Activated CD8-positive, alpha-beta memory T cell treated with anti-CD3 and anti-CD28 coated beads, Interleukin-2, amount 10 ng/mL, durations not matched to agents 7 days and 5 days (primary cell): Measurements from ENCODE around the gene IGF2BP3. TPM values are rescaled to one million over a fixed set of nuclear protein-coding genes. Genes with fewer than 3 reads are reported as not detected.

Experiments used
- ATAC-seq: fragments of 150-1000 bp; cut with Tn5 transposase; one replicate; pipeline ENCODE4 v1.10.0; 2021; ENCODE audit warnings: moderate library complexity
- CTCF ChIA-PET: fragments of 350-600 bp; sonication (Branson Sonifier 250); formaldehyde crosslinking; loops from one replicate; lab custom pipeline; 2021; ENCODE audit warnings: antibody characterized with exemption; lab: Charles Lee
- DNase-seq: peaks from one replicate; pipeline ENCODE4 v3.0.0-alpha.2; 2020
- H3K27ac Mint-ChIP-seq: one replicate; pipeline ENCODE4 v1.8.0; 2021; ENCODE audit warnings: mild to moderate bottlenecking, mixed read lengths
- H3K27me3 Mint-ChIP-seq: one replicate; pipeline ENCODE4 v1.8.0; 2021; ENCODE audit warnings: mixed read lengths
- H3K36me3 Mint-ChIP-seq: one replicate; pipeline ENCODE4 v1.8.0; 2021; ENCODE audit warnings: mild to moderate bottlenecking, mixed read lengths
- H3K4me1 Mint-ChIP-seq: one replicate; pipeline ENCODE4 v1.8.0; 2021; ENCODE audit warnings: mixed read lengths
- H3K4me3 Mint-ChIP-seq: one replicate; pipeline ENCODE4 v1.8.0; 2021; ENCODE audit warnings: mild to moderate bottlenecking, moderate library complexity, mixed read lengths
- H3K9me3 Mint-ChIP-seq: one replicate; pipeline ENCODE4 v1.8.0; 2022; ENCODE audit warnings: low read depth, mixed read lengths
- total RNA-seq, 2 experiments: library from RNA; stranded (reverse); gene quantifications; one replicate each; pipeline ENCODE4 v1.2.3, GENCODE V29; 2021

IGF2BP3 gene
- total RNA-seq, 2 experiments from 2014 or later = 0.84 to 1.3 TPM

DNA sequence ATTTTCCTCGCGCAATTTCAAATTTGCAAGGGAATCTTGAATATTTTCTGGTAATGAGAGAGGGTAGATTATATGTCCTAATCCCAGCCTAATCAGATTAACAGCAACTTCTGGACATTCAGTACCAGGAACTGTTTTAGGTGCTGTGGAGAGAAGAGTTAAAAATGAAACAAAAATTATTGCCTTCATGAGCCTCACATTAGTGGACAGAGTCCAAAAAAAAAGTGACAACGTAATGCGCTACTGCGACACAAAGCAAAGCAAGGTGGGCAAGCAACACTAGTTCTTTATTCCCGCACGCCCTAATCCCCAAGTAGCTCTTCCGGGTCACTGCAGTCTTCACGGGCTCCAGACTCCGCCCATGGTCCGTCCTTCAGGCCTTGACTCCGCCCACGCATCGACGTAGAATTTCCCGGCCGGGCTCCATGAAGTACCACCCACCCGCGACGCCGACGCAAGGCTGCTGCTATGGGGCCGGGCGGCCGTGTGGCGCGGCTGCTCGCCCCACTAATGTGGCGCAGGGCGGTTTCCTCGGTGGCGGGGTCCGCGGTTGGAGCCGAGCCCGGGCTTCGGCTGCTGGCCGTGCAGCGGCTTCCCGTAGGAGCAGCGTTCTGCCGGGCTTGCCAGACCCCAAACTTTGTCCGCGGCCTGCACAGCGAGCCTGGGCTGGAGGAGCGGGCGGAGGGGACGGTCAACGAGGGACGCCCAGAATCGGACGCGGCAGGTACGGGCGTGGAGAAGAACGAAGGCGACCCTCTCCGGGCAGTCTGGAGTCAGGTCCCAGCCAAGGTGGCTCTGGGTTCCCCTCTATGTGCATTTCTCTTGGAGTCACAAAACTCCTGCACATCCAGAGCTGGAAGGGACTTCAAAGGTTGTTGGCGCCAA, 171.2 kb downstream of the IGF2BP3 start, which contains the start of gene MALSU1:
MALSU1 (plus strand) TSS at position 455 of the 885 bp plus-strand sequence; CDS start at position 469, 14 bp downstream.
- Mint-ChIP-seq H3K27ac (peak within 1 kb of the TSS; percentile 94), H3K27me3 (no peaks in the 10 kb centered on the region), H3K36me3 (peaks cover 26% of the 10 kb centered on the region), H3K9me3 (peaks cover 4% of the 10 kb centered on the region), H3K4me1 (peaks cover 33% of the 10 kb centered on the region), H3K4me3 (peak within 1 kb of the TSS; percentile 88)
- peak; percentile 100 for ATAC-seq
- CTCF ChIA-PET = interaction anchor here (0.6 to 4.4 kb wide), 10 partner anchors 17 to 248 kb away, joined by 3 to 25 read pairs (median 3); no protein-coding TSS in a partner anchor
- DNase-seq = peak; percentile 98

DNA sequence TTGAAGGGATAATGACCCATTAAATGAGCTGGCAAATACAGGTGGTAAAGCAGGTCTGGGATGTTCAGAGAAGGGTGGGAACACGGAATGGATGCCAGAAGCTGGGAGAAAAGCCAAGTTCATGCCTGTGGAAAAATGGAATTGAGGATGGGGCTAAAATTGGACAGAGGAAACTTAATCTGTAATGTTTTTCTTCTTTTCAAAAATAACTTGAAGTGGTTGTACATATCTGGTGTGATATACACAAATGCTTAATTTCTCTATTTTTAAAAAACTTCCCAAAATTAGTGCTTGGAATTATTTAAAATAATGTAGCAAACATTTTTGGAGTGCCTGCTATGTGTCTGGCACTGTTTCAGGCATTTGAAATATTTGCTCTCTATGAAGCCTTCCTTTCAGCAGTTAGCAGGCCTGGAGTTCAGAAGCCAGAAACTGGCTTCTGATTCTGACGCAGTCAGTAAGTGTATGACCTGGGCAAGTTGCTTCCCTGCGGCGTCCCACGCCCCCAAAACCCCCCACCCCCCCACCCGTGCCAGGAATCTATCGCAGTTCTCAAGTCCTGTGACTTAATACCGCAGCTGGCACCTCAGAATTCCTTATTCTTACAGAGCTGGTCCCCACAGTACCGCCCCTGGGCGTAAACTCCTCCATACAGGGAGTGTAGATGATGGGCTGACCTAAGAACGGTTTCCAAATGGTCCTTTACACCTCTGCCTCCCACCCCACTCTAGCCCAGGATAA, 172.0 kb downstream of the IGF2BP3 start:
- Mint-ChIP-seq H3K27ac (peak overlapping the region; percentile 94), H3K4me1 (peaks cover 31% of the 10 kb centered on the region), H3K9me3 (peaks cover 4% of the 10 kb centered on the region), H3K27me3 (no peaks in the 10 kb centered on the region), H3K4me3 (peak overlapping the region; percentile 88), H3K36me3 (peaks cover 23% of the 10 kb centered on the region)
- no peak for DNase-seq
- CTCF ChIA-PET = interaction anchor here (0.7 to 4.4 kb wide), 6 partner anchors 19 to 248 kb away, joined by 3 to 25 read pairs (median 3); no protein-coding TSS in a partner anchor
- no peak for ATAC-seq

GRCh38 chr7:23295401-23295697, 174.9 kb downstream of the IGF2BP3 start:
- Mint-ChIP-seq H3K9me3 (peaks cover 4% of the 10 kb centered on the region), H3K27ac (no peak overlapping the region), H3K36me3 (peaks cover 6% of the 10 kb centered on the region), H3K4me3 (no peak overlapping the region), H3K27me3 (no peaks in the 10 kb centered on the region), H3K4me1 (peaks cover 10% of the 10 kb centered on the region)
- CTCF ChIA-PET = interaction anchor here (2.1 kb wide), 1 partner anchor 22 kb away, joined by 5 read pairs; no protein-coding TSS in a partner anchor
- ATAC-seq = no peak
- no peak for DNase-seq

- Mint-ChIP-seq H3K36me3 (peaks cover 6% of the 10 kb centered on the region), H3K4me3 (no peak overlapping the region), H3K27me3 (no peaks in the 10 kb centered on the region), H3K4me1 (peaks cover 5% of the 10 kb centered on the region), H3K27ac (no peak overlapping the region), H3K9me3 (peaks cover 4% of the 10 kb centered on the region)
- ATAC-seq = no peak
- CTCF ChIA-PET = interaction anchor here (1.2 to 2.1 kb wide), 2 partner anchors 15 to 21 kb away, joined by 5 read pairs; no protein-coding TSS in a partner anchor
- DNase-seq = no peak
These were observed 175.5 kb downstream of the IGF2BP3 start for GRCh38 chr7:23294549-23295400.

DNA sequence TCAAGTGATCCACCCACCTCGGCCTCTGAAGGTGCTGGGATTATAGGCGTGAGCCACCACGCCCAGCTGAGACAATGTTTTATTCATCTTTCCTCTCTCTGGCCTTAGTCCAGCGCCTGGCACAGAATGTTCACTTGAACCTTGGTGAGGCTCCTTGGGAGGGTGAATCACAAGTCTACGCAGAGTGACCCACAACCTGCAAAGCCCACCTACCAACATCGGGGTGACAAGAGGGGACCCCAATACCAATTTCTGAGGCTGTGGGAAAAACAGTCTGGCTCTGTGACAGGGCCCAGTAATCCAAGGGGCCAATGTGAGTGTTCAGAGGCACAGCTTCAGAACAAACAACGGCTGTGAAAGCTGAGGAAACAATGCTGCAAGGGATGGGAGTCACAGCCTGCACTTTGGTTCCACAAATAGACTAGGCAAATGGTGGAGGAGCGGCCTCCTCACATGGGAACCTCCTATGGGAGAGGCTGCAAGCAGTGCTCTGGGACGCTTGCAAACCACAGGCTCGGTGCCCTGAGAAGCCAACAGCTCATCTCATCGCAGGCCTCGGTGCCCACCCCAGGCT, 176.7 kb downstream of the IGF2BP3 start:
- Mint-ChIP-seq H3K4me3 (no peak overlapping the region), H3K36me3 (peaks cover 4% of the 10 kb centered on the region), H3K27me3 (no peaks in the 10 kb centered on the region), H3K27ac (no peak overlapping the region), H3K9me3 (peaks cover 4% of the 10 kb centered on the region), H3K4me1 (no peaks in the 10 kb centered on the region)
- ATAC-seq (no peak), DNase-seq (no peak)
- CTCF ChIA-PET = interaction anchor here (0.8 to 1.1 kb wide), 2 partner anchors 9 to 253 kb away, joined by 3 read pairs; no protein-coding TSS in a partner anchor

DNA sequence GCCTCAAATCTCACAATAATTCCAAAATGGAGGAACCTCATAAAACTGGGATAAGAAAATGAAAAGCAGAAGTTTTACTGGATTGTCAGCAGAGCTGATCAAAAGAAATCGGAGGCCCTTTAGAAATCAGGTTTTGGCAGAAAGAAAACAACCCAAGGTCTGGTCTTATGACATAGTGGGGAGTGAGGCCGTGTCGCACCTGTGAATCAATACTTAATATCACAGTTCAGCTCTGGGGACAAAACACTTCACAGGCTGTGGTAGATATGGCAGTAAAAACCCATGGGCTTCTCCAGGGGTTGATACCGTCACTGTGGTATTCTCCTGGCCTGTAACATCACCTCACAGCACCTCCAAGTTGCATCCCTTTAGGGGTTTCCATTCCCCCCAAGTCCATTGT, 177.7 kb downstream of the IGF2BP3 start:
- ATAC-seq (no peak), DNase-seq (no peak)
- CTCF ChIA-PET = no interaction called here

GRCh38 chr7:23291957-23292560, 178.2 kb downstream of the IGF2BP3 start:
- Mint-ChIP-seq H3K27me3 (no peaks in the 10 kb centered on the region), H3K36me3 (no peaks in the 10 kb centered on the region), H3K4me3 (no peak overlapping the region), H3K9me3 (no peaks in the 10 kb centered on the region), H3K27ac (no peak overlapping the region), H3K4me1 (peaks cover 9% of the 10 kb centered on the region)
- CTCF ChIA-PET = interaction anchor here (1.1 kb wide), 1 partner anchor 15 kb away, joined by 3 read pairs; no protein-coding TSS in a partner anchor
- DNase-seq = no peak
- ATAC-seq = no peak

More for the DNA sequence above, 177.7 kb downstream of the IGF2BP3 start:
- Mint-ChIP-seq H3K27ac (no peak overlapping the region), H3K36me3 (no peaks in the 10 kb centered on the region), H3K4me3 (no peak overlapping the region), H3K9me3 (no peaks in the 10 kb centered on the region), H3K27me3 (no peaks in the 10 kb centered on the region), H3K4me1 (peaks cover 6% of the 10 kb centered on the region)

- H3K4me1 Mint-ChIP-seq = peaks cover 9% of the 10 kb centered on the region
These were observed 179.3 kb downstream of the IGF2BP3 start for GRCh38 chr7:23290993-23291392.

DNA sequence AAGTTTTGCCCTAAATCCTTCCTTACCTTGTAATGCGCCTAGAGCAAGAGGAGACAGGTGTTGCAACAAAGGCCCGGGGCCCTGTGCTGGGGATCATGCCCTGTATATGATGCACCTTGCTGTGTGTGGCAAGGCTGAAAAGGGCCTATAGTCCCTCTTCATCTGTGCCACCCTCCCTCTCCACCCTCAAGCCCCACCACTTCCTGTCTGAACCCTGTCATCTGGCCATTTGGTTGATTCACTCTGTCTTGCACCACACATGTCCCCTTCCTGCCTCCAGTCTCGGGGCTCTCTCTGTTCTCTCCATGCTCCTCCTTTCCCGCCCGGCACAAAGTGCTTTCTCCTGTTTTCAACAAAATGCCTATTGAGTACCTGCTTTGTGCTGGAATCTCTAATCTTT, 182.7 kb downstream of the IGF2BP3 start:
- no peaks in the 10 kb centered on the region for H3K36me3 Mint-ChIP-seq
- no peak overlapping the region for H3K27ac Mint-ChIP-seq
- ATAC-seq (peak; percentile 77), DNase-seq (peak; percentile 64)
- no peak overlapping the region for H3K4me3 Mint-ChIP-seq
- H3K4me1 Mint-ChIP-seq = peaks cover 11% of the 10 kb centered on the region
- CTCF ChIA-PET = interaction anchor here (0.9 kb wide), 1 partner anchor 9 kb away, joined by 3 read pairs; no protein-coding TSS in a partner anchor
- no peaks in the 10 kb centered on the region for H3K9me3 Mint-ChIP-seq
- H3K27me3 Mint-ChIP-seq = no peaks in the 10 kb centered on the region

More at GRCh38 chr7:23290993-23291392, 179.3 kb downstream of the IGF2BP3 start:
- DNase-seq (no peak), ATAC-seq (no peak)
- no peaks in the 10 kb centered on the region for H3K27me3 Mint-ChIP-seq
- CTCF ChIA-PET = interaction anchor here (1.1 kb wide), 1 partner anchor 14 kb away, joined by 3 read pairs; no protein-coding TSS in a partner anchor
- H3K9me3 Mint-ChIP-seq = no peaks in the 10 kb centered on the region
- no peak overlapping the region for H3K27ac Mint-ChIP-seq
- no peaks in the 10 kb centered on the region for H3K36me3 Mint-ChIP-seq
- no peak overlapping the region for H3K4me3 Mint-ChIP-seq

DNA sequence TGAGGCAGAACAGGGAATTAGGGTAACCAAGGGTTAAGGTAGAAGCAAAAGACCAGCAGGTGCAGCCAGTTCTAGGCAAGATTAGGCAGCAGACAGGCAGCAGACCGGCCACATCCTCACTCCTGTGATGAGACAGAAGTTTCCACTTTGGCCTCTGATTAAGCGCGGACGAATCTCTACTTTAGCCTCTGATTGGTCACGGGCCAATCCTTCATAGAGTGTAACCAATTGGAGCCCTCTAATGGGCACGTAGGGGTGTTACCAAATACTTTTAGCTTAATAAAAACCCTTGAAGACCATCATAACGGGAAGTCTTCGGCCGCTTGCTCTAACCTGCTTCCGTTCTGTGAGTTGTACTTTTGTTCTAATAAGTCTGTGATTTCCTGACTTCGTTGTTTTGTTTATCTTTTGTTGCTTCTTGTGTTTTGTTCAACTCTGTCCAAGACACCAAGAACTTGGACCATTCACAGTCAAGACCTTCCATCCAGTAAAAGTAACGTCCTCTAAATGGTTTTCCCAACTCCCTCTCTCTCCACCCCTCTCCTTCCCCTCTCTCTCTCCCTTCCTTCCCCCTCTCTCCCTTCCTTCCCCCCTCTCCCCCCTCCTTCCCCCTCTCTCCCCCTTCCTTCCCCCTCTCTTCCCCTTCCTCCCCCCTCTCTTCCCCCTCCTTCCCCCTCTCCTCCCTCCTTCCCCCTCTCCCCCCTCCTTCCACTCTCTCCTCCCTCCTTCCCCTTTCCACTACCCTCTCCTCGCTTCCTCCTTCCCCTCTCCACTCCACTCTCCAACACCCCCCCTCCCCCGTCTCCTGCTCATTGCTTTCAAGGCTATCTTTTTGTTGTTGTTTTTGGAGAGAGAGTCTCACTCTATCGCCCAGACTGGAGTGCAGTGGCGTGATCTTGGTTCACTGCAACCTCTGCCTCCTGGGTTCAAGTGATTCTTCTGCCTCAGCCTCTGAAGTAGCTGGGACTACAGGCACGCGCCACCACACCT, 184.3 kb downstream of the IGF2BP3 start:
- Mint-ChIP-seq H3K9me3 (no peaks in the 10 kb centered on the region), H3K4me1 (peaks cover 11% of the 10 kb centered on the region), H3K36me3 (no peaks in the 10 kb centered on the region), H3K27me3 (no peaks in the 10 kb centered on the region), H3K4me3 (no peak overlapping the region), H3K27ac (no peak overlapping the region)
- no peak for ATAC-seq
- DNase-seq = no peak
- CTCF ChIA-PET = interaction anchor here (2.1 kb wide), 2 partner anchors 11 to 13 kb away, joined by 5 to 8 read pairs; no protein-coding TSS in a partner anchor

DNA sequence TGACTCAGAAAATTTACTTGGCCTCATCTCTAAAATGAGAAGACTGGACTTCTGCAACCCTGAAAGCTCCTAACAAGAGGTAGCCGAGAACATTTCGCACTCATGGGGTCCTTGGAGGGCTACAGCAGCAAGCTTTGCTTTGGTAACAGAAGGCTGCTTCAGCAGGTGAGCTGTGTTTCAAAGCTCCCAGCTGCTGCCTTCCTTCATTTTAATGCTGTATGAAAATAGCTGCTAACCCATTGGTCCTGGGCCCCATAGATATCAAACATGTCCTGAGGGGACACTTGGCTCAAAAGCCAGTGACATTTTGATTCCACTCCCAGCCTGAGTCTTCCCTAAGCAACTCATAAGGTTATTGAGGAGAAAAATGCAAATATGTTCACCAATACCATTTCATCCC, 185.4 kb downstream of the IGF2BP3 start:
- Mint-ChIP-seq H3K4me1 (peaks cover 11% of the 10 kb centered on the region), H3K4me3 (no peak overlapping the region), H3K36me3 (no peaks in the 10 kb centered on the region), H3K9me3 (no peaks in the 10 kb centered on the region), H3K27ac (no peak overlapping the region), H3K27me3 (no peaks in the 10 kb centered on the region)
- DNase-seq (no peak), ATAC-seq (no peak)
- CTCF ChIA-PET = interaction anchor here (0.9 to 2.1 kb wide), 3 partner anchors 8 to 12 kb away, joined by 3 to 8 read pairs (median 5); no protein-coding TSS in a partner anchor
